NCI-H1092 (cell line): Measurements from ENCODE around the gene PRDM16.

Experiments used
- DNase-seq: peaks from one replicate; lab custom pipeline; 2025; lab: John Stamatoyannopoulos, UW

The PRDM16 gene

GRCh38 chr1:3053986-3054385, 15.0 kb upstream of the PRDM16 start:
- no peak for DNase-seq

GRCh38 chr1:3054474-3054873, 14.5 kb upstream of the PRDM16 start:
- no peak for DNase-seq

- no peak for DNase-seq
Measured at GRCh38 chr1:3055051-3055450, 14.0 kb upstream of the PRDM16 start.

- DNase-seq, result no peak
Measured at GRCh38 chr1:3056641-3057040, 12.4 kb upstream of the PRDM16 start.

- DNase-seq, result no peak
Measured at GRCh38 chr1:3058263-3059030, 10.6 kb upstream of the PRDM16 start.

GRCh38 chr1:3060127-3060526, 8.9 kb upstream of the PRDM16 start:
- no peak for DNase-seq

GRCh38 chr1:3060601-3061551, 8.1 kb upstream of the PRDM16 start:
- DNase-seq, result no peak

- no peak for DNase-seq
Measured at GRCh38 chr1:3061566-3061965, 7.4 kb upstream of the PRDM16 start.

GRCh38 chr1:3061981-3062615, 6.9 kb upstream of the PRDM16 start:
- no peak for DNase-seq

GRCh38 chr1:3062616-3063378, 6.2 kb upstream of the PRDM16 start:
- no peak for DNase-seq

- no peak for DNase-seq
Measured at GRCh38 chr1:3063379-3064295, 5.4 kb upstream of the PRDM16 start.

GRCh38 chr1:3064296-3064850, 4.6 kb upstream of the PRDM16 start:
- no peak for DNase-seq

- no peak for DNase-seq
Measured at GRCh38 chr1:3064901-3065300, 4.1 kb upstream of the PRDM16 start.

- DNase-seq, result no peak
Measured at GRCh38 chr1:3065396-3065795, 3.6 kb upstream of the PRDM16 start.

GRCh38 chr1:3065797-3066196, 3.2 kb upstream of the PRDM16 start:
- DNase-seq, result no peak

GRCh38 chr1:3066250-3066711, 2.7 kb upstream of the PRDM16 start:
- DNase-seq, result no peak

- no peak for DNase-seq
Measured at GRCh38 chr1:3066826-3067225, 2.2 kb upstream of the PRDM16 start.

GRCh38 chr1:3067301-3067670, 1.7 kb upstream of the PRDM16 start:
- no peak for DNase-seq

- DNase-seq, result no peak
Measured at GRCh38 chr1:3067671-3068563, 1.1 kb upstream of the PRDM16 start.
